Activated CD4-positive, alpha-beta T cell treated with anti-CD3 and anti-CD28 coated beads, Interleukin-2, amount 50 U/mL, for 16 hours (primary cell): ENCODE results near the gene MKNK1.
A peak's percentile ranks its signal among the peaks of the same experiment; 100 is the strongest.

Experiments used
- DNase-seq: peaks from one replicate; pipeline ENCODE4 v3.0.0-alpha.2; 2020

Gene MKNK1

GRCh38 chr1:46595127-46595526 lies 8.9 kb downstream of the MKNK1 start:
- DNase-seq, result no peak

GRCh38 chr1:46594063-46594462 lies 10.0 kb downstream of the MKNK1 start:
- no peak for DNase-seq

- DNase-seq, result no peak
Measured at GRCh38 chr1:46592823-46593222, 11.2 kb downstream of the MKNK1 start.

GRCh38 chr1:46589529-46589928 lies 14.5 kb downstream of the MKNK1 start:
- no peak for DNase-seq

- no peak for DNase-seq
Measured at GRCh38 chr1:46587069-46587468, 17.0 kb downstream of the MKNK1 start.

- no peak for DNase-seq
Measured at GRCh38 chr1:46585312-46585938, 18.6 kb downstream of the MKNK1 start.

GRCh38 chr1:46583494-46583893 lies 20.6 kb downstream of the MKNK1 start:
- DNase-seq, result no peak

GRCh38 chr1:46582972-46583371 lies 21.1 kb downstream of the MKNK1 start:
- no peak for DNase-seq

- peak; percentile 71 for DNase-seq
Measured at GRCh38 chr1:46581681-46582455, 22.2 kb downstream of the MKNK1 start.

- peak; percentile 10 for DNase-seq
Measured at GRCh38 chr1:46580140-46580903, 23.7 kb downstream of the MKNK1 start.

- peak; percentile 43 for DNase-seq
Measured at GRCh38 chr1:46577671-46578070, 26.4 kb downstream of the MKNK1 start.

GRCh38 chr1:46576596-46576995 lies 27.5 kb downstream of the MKNK1 start:
- DNase-seq, result no peak

- no peak for DNase-seq
Measured at GRCh38 chr1:46575778-46576177, 28.3 kb downstream of the MKNK1 start.

GRCh38 chr1:46575300-46575699 lies 28.8 kb downstream of the MKNK1 start:
- no peak for DNase-seq

GRCh38 chr1:46571691-46572225 lies 32.3 kb downstream of the MKNK1 start:
- no peak for DNase-seq

GRCh38 chr1:46569884-46570725 lies 34.0 kb downstream of the MKNK1 start:
- DNase-seq, result no peak

- DNase-seq, result no peak
Measured at GRCh38 chr1:46569116-46569515, 35.0 kb downstream of the MKNK1 start.

- DNase-seq, result no peak
Measured at GRCh38 chr1:46568461-46568891, 35.6 kb downstream of the MKNK1 start.

- DNase-seq, result no peak
Measured at GRCh38 chr1:46563341-46563740, 40.7 kb downstream of the MKNK1 start.

- no peak for DNase-seq
Measured at GRCh38 chr1:46562498-46562897, 41.6 kb downstream of the MKNK1 start.

- DNase-seq, result no peak
Measured at GRCh38 chr1:46558966-46559365, 45.1 kb downstream of the MKNK1 start.

- DNase-seq, result no peak
Measured at GRCh38 chr1:46558141-46558963, 45.7 kb downstream of the MKNK1 start.
